CD4-positive, alpha-beta T cell treated with Interleukin-15 for 1 hour (primary cell): ENCODE data around the gene TSC22D1.

Experiments
- DNase-seq: peaks from one replicate; pipeline ENCODE4 v3.0.0-alpha.2; 2020

The TSC22D1 gene

DNA sequence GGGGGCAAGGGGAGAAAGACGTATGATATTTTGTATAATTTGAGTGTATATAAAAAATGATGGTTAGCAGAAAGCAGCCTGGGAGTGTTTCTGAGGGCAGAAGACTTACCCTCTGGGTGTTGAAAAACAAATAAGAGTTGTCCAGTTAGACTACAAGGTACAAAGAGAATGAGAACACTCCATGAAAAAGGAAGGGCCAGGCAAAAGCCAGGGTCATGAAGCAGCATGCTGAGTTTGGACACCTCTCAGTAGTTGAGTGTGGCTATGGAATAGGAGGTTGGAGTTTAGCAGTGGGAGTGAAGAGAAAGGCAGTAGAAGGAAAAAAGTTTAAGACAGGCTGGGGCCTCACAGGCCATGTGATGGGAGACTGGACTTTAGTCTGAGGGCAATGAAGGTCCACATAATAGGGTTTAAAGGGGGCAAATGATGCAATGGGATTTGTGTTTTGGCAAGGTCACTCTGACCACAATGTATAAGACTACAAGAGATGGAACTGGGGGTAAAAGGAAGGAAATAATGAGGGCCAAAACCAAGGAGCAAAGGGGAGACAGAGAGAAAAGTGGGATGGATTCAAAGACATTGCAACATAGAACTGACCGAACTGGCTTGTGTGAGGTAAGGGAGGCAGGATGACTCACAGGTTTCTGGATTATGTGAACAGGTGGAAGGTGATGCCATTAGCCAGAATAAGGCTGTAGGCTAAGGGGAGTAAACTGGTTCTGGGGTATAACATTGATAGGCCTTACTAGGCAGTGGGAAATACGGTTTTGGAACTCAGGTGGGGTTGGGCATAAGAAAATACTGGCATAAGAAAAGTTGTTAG is 125.9 kb downstream of the TSC22D1 start:
- no peak for DNase-seq

- no peak for DNase-seq
Measured at GRCh38 chr13:44448875-44449274, 127.3 kb downstream of the TSC22D1 start.

GRCh38 chr13:44448373-44448772 is 127.8 kb downstream of the TSC22D1 start:
- no peak for DNase-seq

- no peak for DNase-seq
Measured at GRCh38 chr13:44447783-44448321, 128.3 kb downstream of the TSC22D1 start.

DNA sequence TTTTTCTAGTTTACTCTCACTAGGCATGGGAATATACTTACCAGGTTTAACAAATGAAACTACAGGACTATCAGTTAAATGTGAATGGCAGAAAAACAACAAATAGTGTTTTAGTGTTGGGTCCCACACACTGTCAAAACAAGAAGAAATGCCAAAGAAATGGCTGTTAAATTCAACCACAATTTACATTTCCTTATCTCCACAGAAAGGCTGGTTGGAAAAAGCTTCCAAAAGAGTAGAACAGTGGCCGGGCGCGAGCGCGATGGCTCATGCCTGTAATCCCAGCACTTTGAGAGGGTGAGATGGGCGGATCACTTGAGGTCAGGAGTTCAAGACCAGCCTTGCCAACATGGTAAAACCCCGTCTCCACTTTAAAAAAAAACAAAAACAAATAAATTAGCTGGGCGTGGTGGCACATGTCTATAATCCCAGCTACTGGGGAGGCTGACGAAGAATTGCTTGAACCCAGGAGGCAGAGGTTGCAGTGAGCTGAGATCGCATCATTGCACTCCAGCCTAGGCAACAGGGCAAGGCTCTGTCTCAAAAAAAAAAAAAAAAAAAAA is 136.0 kb downstream of the TSC22D1 start:
- no peak for DNase-seq

DNA sequence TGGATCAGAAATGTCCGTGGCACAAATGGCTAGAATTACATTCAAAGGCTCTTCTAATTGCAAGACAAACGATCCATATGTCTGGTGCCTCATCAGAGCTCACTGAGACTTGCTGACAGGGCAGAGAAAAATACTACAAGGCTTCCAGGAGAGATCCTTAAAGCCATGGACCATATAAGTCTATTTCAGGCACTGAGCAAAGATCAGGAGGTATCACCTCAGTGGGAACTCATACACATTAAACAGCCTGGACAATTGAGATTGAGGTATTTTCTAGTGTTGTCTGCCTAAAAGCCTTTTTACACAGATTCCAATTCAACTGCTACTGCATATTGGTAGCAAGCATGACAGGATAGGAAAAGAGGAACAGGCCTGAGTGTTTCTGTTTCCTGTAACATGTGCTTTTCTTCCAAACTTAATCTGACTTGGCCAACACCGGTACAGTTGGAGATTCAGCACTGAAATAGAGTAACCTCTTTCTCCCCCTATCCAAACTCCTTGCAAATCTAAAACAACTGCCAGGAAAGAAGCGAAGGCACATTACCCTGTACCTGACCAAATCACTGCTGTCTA is 136.6 kb downstream of the TSC22D1 start:
- DNase-seq, result no peak

- no peak for DNase-seq
Measured at GRCh38 chr13:44438234-44438579, 137.9 kb downstream of the TSC22D1 start.

DNA sequence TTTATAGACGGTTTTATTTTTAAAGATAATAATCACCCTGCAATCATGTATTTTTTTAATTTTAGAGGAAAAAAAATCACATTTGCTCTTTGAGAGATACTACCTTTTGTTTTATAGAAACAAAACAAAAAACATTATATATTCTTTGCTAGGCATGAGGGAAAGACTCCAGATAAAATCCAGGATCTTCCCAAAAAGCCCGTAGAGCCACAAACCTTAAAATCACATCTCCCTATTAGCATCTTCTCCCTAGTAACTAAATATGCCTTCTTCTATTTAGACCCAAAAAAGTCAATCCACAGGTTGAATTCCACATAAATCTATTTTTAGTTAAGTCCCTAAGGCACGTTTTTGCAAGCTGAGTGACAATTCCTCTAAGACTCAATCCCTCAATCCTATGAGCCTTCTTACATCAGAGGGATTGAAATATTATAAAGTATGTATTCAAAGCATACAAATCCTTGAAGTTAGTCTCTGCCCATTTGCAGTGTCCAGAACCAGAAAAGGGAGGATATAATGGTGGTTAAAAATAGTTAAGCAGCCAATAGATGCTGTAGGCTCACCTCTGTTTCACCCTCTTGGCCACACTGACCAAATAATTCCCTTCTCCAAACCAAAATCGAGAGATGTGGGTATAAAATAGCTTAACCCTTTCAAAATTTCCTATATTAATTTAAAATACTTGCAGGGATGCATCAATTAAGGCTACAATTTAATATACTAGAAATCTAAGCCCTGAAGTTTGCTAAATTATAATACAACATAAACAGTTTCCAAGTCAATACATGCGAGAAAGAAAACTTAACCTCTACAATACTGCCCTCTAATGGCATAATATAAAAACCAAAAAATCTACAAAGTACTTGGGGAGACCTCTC is 138.5 kb downstream of the TSC22D1 start:
- no peak for DNase-seq

GRCh38 chr13:44436589-44437337 is 139.4 kb downstream of the TSC22D1 start:
- DNase-seq, result peak; percentile 41

- no peak for DNase-seq
Measured at GRCh38 chr13:44435919-44436510, 140.1 kb downstream of the TSC22D1 start.

GRCh38 chr13:44435142-44435918 is 140.8 kb downstream of the TSC22D1 start:
- peak; percentile 95 for DNase-seq

DNA sequence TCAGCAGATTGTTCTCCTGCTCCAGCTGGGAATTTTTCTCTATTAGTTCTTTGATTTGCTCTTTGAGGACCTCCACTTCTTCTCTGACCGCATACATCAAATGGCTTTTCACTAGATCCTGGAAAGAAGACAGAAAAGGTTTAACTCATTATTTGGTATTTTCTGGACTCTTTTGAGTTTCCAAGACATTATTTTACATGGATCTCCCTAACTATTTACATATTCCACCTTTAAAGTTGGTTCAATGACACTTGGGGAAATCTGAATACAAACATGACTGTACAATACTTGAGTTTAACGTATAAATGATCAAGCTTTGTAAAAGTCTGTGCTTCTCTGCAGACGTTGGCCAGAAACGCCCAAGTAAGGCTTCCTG is 141.4 kb downstream of the TSC22D1 start:
- no peak for DNase-seq

DNA sequence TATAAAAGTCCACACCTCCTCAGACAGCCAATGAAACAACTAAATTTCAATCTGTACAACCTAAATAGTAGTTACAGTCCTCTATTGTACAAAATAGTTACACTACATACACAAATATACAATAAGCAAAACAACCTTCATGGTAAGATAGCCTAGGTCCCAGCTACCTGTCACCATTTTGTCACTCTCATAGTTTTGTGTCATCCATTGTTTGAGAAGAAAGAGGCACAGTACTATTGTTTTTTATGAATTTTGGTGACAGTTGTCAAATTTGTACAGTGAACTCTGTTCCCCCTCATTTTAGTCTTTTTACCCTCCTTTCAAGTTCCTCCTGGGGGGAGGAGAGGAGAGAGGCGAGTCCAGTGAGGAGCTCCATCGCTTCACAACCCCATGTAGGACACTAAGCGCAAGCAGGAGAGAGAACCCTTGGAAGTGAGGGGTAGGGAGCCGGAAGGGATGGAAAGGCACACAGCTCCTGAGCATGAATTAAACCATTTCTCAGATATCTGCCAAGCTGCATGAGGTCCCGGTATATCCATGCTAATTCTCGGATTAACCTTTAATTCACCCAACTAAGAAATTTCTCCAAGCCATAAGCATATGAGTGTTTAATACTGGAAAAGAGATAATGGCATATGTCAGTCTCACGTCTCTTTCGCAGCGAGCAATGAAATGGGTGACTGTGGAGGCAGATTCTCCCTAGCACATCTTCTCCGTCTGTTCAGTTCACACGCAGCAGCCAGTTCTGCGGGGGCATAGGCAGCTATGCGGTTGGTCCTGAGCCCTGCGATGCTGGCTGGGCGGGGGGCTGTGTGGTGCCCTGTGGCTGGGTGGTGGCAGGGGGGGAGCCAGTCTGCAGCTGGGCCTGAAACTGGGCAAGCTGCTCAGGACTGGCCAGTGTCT is 142.0 kb downstream of the TSC22D1 start:
- DNase-seq, result no peak

- DNase-seq, result no peak
Measured at GRCh38 chr13:44432650-44433049, 143.5 kb downstream of the TSC22D1 start.

DNA sequence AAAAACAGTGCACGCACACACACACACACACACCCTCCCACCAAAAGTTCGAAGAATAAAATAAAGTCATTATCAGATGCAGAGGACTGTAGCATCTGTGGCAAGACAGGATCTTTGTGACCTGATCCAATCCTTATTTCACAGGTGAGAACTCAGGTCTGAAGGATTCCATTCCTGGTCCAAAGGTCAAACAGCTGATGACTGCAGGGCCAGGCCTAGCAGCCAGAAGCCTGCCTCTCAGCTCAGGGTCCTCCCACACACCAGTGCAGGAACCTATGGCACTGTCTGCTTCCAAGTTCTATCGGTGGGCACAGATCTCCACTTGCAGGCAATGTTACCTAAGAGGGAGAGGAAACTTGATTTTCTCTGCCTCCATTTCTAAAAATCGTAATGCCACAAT is 145.0 kb downstream of the TSC22D1 start:
- no peak for DNase-seq

DNA sequence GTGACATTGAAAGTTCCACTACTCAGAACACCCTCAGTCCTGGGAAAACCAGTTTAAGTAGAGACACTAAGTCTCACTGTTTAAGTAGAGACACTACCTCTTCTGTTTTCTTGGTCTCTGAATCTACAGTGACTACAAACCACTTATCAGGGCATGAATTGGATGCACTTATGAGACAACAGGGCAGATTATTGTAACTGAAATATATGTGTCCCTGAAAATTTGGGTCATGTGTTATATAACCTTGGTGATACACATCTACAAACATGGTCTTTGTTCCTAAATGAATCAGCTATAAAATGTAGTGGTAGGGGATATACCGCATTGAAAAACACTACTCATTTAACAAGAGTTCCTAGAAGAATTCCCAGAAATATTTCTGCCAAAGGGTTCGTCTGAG is 146.8 kb downstream of the TSC22D1 start:
- DNase-seq, result no peak

DNA sequence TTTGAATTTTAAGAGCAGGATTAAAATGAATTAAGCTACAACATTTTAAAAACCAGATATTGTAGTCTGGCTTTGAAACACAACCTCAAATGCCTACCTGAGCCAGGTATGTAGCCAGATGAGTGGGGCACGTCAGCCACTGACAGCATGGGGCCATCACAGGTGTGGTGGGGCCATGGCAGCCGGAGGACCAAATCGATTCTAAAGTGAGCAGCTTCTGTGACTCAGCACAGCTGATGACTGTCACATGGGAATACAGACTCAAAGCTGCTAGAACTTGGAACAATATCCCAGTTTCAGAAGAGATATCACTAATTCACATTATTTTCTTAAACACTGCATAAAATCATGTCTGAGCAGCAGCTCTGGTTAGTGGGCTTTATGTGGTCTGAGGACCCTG is 149.7 kb downstream of the TSC22D1 start:
- no peak for DNase-seq

GRCh38 chr13:44425815-44426078 is 150.4 kb downstream of the TSC22D1 start:
- DNase-seq, result no peak

DNA sequence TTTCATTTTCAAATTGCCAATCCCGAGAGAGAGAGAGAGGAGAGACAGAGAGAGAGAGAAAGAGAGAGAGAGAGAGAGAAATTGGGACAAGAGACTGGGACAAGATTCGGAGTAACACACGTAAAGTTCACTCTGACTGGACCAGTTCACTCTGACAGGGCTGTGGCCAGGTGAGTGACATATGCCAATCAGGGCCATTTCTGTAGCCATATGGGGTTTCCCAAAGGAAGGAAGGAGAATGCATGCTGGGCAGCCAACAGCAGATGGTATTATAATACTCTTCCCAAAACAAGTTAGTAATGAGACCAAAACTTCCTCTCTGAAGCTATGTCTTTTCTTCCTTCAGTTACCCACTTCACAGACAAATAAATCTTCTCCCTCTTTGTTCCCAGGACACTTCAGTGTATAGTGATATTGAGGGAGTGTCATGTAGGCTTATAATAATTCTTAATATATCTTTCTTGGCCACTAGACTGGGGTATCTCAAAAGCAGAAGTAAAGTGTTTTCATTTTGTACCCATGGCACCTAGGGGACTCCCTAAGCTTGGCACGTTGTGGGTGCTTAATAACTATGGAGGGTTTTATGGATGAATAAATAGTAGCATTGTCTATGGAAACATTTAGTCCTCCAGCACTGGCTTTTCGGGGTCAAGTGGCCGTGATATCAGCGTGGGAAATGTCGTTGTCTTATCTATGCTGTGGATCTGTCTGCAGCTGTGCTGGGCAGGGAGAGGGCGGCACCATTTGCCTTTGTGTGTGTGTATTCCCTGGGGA is 150.9 kb downstream of the TSC22D1 start:
- DNase-seq, result no peak

- no peak for DNase-seq
Measured at GRCh38 chr13:44423824-44424223, 152.3 kb downstream of the TSC22D1 start.
